GM19025 (cell line): Measurements from ENCODE around the gene PCK2.

Source experiments
- ATAC-seq: cut with Tn5 transposase; IDR thresholded peaks from one replicate; pipeline ENCODE4 v1.9.1; 2021; ENCODE audit warnings: mild to moderate bottlenecking, low read depth, moderate library complexity; ENCODE audit not compliant: unreplicated experiment

Gene PCK2

DNA sequence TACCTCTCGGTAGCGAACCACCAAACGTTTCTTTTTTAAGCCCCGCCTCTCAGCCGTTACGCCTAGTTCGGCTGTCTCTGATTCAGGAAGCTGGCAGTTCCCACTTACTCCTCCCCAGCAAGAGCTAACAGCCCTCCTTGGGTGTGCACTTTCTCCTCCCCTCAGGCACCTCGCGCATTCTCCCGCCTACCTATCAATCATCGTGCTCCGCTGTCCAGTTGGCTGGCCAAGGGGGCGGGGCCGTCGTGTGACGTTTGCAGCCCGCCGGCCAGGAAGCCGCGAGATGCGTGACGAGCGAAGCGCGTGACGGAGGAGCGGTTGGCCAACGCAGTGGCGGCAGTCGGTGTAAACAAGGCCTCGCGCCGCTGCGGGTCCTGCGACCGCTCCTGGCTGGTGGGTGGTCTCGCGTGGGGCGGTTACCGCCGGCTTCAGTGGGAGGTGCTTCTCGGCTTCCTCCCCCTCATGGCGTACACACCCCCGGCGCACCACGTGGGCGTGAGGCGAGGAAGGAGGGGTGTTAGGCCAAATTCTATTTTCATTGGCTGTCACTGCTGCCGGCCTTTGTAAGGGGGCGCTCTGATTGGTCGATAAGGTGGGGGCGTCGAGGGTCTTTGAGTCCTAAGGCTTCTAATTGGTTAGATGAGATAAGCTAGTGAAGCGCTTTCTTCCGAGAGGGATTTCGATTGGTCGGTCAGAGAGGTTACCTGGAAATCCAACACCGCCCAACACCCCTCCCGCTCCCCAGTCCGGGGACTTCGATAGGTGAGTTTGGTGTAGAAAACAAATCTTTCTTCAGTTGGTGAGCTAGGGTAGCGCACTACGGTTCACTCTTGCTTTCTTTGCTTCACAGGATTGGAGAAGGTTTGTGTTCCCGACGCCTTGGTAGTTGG is 20.7 kb downstream of the PCK2 start, which contains the start of the genes DCAF11 and NRL:
TSS of gene DCAF11 (plus strand) at position 246 of the 890 bp plus-strand sequence. CDS start 818 bp downstream, outside the sequence.
TSS of gene NRL (minus strand) at position 418 of the 890 bp plus-strand sequence. CDS start 32,101 bp downstream, outside the sequence.
- ATAC-seq = peak; percentile 77

DNA sequence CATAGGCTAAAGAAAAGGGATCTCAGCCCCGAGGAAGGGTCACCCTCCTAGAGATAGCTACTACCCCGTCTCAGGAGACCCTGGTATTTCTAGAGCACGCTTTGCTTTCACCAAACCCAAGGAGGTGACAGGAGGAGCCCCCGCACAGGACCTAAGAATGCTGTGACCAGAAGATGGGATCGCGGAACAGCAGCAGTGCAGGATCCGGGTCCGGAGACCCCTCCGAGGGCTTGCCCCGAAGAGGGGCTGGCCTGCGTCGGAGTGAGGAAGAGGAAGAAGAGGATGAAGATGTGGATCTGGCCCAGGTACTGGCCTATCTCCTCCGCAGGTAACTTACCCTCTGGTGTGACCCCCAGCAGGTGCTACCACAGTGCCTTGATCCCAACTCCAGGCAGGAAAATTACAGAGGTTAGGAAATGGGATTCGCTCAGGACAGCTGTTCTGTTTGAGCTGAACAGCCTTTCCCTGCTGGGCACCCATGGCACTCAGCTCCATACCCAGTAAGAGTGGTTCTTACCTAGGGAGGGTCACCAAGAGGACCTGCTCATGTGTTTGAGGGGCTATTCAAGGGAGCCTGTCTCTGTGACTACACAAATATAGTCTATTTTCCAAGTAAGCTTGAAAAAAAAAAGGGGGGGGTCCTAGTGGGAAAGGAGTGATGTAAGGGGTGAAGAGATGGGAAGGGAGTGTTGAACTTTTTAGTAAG is 21.5 kb downstream of the PCK2 start:
- ATAC-seq = no peak

DNA sequence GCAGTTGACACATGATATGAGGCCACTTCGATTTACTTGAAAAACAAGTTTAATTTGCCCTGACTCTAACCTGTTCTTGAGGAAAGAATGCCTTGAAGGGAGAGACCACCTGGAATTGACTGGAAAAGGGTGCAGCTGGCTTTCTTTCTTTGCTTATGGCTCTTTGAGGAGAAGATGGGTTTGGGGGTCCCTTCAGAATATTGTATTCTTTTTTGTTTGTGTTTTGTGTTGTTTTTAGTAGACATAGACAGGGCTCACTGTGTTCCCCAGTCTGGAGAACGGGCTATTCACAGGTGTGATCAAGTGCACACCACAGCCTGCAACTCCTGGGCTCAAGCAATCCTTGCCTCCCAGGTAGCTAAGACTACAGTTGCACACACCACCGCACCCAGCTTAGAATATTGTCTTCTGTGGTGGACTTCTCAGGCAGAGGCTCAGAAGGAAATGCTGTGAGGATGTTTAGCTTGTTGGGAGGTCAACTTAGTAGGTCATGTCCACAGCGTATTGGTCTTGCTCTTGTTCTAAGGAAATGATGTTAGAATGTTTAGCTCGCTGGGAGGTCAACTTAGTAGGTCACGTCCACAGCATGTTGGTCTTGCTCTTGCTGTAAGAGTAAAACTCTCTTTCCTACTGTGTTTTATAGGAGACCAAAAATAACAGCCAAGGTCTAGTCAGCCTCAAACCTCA is 22.2 kb downstream of the PCK2 start:
- ATAC-seq = no peak

DNA sequence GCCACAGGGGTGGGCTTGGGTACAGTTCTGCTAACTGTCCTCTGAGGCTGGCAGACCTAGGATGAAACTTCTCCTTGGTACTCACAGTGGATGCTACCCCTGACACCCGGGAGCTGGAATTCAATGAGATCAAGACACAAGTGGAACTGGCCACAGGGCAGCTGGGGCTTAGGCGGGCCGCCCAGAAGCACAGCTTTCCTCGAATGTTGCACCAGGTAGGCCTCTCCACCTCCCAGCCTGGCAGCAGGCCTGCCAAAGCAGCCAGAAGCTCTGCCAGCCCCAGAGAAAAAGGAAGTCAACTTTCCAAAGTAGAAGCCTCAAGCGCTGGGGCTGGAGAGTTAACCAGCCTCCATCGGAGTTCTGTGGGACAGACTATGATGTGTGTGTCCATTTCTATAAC is 23.1 kb downstream of the PCK2 start:
- ATAC-seq = no peak

DNA sequence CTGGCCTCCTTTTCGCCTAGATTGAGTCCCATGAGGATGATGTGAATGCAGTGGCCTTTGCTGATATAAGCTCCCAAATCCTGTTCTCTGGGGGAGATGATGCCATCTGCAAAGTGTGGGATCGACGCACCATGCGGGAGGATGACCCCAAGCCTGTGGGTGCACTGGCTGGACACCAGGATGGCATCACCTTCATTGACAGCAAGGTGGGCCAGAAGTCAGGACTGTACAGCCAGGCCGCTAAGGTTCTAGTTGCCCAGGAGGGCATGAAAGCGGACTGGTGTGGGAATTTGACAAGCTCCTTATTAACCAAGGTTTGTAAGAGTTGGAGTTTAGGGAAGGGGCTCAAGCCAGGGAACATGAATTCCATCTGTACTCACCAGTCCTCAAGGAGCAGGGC is 25.6 kb downstream of the PCK2 start:
- no peak for ATAC-seq

DNA sequence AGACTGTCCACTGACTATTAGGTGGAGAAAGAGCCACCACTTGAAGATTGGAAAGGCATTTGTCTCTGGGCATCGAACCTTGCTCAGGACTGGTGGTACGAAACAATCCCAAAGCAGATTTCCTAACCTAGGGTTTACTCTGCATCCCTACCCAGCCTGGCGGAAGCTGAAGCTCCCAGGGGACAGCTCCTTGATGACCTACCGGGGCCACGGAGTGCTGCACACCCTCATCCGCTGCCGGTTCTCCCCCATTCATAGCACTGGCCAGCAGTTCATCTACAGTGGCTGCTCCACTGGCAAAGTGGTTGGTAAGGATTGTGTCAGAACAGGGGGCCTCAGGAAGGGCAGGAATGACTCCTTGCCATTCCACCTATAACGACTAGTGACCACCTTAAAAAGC is 27.1 kb downstream of the PCK2 start:
- no peak for ATAC-seq

DNA sequence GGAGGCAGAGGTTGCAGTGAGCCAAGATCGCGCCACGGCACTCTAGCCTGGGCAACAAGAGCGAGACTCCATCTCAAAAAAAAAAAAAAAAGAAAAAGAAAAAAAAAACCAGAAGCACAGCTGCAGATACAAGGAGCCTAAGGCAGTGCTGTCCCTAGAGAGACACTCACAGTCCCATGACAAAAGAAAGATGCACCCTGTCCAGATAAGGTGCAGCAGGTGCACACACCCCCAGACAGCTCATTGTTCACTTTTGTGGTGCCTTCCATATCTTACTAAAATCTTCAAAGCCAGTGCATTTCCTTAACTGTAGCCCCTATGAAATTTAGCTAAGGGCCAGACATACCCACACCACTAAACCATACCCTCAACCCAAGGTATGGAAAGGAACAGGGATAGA is 28.3 kb downstream of the PCK2 start:
- no peak for ATAC-seq

DNA sequence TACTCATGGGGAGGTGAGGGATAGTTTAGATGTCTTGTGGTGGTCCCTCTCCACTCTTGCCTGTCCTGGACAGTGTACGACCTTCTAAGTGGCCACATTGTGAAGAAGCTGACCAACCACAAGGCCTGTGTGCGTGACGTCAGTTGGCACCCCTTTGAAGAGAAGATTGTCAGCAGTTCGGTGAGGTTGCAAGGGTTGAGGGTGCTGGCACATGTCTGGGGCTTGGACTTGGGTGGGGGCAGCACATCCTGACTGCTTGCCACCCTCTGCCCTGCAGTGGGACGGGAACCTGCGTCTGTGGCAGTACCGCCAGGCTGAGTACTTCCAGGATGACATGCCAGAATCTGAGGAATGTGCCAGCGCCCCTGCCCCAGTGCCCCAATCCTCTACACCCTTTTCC is 28.8 kb downstream of the PCK2 start:
- ATAC-seq = no peak

DNA sequence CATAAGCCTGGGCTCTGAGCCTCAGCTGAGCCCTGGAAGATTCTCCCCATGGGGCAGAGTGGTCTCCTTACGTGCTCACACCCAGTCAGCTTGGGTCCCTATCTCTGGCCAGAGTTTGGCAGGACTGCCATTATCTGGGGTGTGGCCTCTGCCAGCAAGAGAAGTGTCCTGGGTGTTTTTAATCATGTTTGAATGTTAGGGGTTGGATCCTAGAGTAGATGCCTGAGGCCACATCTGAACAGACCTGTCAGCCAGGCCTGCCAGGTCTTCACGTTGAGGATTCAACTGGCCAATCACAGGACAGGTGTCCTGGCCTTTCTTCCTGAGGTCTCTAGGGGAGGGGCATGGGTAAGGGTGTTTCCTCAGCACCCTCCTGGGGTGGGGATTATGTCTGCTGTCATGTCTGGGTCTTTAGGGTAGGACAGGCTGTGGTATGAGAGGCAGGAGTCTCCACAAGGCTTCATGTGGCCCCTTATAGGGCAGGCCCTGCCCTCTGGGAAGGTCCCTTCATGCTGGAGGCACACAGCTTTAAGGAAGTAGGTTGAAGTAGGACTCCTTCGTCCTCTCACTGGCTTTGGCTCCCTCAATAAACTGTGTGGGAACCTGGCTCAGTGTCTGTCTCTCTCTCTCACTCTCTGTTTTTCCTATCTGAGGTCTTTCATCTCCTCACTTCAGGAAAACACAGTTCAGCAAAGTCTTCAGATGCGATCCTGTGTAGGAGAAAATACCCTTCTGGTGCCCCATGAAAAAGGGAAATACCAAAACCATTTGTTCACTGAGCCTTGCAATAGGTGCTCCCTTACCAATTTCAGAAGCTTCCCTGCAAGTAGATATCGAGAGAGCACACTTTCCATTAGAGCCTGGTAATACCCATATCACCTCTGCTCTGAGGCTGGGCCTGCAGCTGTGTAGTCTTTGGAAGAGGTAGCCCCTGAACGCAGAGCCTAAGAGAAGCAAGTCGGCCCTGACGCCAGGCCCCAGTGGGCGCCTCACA is 29.6 kb downstream of the PCK2 start:
- ATAC-seq = peak; percentile 77

DNA sequence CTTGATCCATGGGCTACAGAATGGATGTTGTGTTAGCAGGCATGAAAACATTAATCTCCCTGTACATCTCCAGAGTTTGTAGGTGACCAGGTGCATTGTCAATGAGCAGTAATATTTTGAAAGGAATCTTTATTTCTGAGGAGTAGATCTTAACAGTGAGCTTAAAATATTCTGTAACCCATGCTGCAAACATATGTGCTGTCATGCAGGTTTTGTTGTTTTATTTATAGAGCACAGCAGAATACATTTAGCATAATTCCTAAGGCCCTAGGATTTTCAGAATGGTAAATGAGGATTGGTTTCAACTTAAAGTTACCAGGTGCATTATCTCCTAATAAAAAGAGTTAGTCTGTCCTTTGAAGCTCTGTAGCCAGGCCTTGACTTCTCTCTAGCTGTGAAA is 32.8 kb downstream of the PCK2 start:
- no peak for ATAC-seq

DNA sequence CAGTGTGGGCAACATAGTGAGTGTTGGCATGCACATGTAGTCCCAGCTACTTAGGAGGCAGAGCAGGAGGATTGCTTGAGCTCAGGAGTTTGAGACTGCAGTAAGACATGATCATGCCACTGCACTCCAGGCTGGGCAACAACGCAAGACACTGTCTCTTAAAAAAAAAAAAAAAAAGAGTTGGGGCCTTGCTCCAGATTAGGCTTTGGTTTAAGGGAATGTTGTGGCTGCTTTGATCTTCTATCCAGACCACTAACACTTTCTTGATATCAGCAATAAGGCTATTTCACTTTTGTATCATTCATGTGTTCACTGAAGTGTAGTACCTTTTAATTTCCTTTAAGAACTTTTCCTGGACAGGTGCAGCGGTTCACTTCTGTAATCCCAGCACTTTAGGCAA is 33.6 kb downstream of the PCK2 start:
- no peak for ATAC-seq

DNA sequence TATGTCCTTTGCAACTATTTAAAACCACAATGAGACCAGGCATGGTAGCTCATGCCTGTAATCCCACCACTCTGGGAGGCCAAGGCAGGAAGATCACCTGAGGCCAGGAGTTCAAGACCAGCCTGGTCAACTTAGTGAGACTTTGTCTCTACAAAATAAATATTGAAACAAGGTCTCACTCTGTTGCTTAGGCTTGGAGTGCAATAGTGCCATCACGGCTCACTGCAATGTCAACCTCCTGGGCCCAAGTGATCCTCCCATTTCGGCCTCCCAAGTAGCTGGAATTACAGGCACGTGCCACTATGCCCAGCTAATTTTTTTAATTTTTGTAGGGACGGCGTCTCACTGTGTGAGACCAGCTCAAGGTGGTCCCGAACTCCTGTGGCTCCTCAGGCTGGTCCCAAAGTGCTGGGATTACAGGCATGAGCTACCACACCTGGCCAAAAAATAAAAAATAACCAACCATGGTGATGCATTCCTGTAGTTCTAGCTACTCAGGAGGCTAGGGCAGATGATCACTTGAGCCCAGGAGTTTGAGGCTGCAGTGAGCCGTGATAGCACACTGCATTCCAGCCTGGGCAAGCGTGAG is 35.4 kb downstream of the PCK2 start:
- ATAC-seq = no peak

DNA sequence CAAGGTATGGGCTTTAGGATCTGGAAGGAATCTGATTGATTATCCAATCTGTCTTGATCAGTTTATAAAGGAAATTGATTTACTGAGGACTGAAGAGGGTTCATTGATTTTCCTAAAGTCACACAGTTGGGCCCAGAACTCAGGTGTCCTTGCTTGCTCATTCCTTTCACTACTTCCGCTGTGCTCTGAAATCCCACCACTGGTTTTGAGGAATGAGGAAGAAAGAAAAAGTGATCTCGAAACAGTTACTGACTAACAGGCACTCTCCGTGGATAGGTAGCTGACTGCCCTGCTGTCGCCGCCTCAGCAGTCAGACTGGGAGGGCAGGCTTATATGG is 36.2 kb downstream of the PCK2 start, which contains the start of gene FITM1:
TSS of gene FITM1 (plus strand) at position 280 of the 337 bp plus-strand sequence. CDS start 905 bp downstream, outside the sequence.
- no peak for ATAC-seq

DNA sequence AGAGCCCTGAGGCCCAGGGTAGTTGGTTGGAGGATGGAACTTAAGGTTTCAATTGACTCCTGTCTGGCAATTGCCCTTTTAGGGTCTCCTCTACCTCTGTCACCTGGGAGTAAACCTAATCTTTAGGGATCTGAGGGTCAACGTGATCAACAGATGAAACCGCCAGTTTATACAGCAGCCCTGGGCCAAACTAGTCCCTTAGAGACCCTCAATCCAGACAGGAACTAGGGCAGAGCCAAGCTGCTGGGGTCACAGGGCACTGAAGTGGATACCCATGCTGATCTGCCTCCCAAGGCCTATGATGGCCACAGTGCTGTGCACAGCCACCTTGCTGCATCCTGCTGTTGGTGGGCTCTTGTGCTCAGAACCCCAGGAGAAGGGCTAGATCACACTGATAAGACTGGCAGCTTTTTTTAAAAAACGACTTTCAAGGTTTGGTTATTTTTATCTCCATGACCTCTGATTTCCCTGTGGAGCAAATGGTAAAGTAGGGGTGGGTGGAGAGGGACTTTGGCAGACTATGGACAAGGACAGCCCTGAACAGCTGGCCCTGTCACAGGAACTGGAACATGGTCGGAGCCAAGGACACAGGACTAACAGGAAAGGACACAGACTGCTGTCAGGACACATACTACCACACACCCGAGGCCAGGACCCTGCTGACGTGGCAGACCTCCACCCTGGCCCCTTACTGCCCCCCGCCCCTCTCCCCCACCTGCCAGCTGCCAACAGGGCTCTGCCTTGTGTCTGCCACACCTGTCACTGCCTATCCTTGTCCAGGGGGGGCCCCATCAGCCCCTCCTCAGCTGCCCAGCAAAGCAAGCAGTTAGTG is 36.8 kb downstream of the PCK2 start:
- ATAC-seq = no peak

DNA sequence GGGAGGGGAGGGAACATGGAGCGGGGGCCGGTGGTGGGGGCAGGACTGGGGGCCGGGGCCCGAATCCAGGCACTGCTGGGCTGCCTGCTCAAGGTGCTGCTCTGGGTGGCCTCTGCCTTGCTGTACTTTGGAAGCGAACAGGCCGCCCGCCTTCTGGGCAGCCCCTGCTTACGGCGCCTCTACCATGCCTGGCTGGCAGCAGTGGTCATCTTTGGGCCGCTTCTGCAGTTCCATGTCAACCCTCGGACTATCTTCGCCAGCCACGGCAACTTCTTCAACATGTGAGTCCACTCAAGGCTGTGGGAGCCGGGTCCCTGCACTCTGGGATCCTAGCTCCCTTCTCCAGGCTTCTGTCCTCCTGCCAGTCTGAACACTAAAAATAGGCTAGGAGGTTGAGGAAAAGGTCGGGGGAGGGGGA is 37.4 kb downstream of the PCK2 start:
- ATAC-seq = no peak

DNA sequence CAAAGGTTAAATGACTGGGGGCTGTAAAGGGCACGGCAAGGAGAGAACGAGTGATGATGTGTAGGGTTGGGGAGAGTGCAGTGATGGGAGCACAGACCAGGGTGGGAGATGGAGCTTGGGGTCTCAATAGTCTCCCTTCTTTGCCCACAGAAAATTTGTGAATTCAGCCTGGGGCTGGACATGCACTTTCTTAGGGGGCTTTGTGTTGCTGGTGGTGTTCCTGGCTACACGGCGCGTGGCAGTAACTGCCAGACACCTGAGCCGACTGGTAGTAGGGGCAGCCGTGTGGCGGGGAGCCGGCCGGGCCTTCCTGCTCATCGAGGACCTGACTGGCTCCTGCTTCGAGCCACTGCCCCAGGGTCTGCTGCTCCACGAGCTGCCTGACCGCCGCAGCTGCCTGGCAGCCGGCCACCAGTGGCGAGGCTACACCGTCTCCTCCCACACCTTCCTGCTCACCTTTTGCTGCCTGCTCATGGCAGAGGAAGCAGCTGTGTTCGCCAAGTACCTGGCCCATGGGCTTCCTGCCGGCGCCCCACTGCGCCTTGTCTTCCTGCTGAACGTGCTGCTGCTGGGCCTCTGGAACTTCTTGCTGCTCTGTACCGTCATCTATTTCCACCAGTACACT is 38.1 kb downstream of the PCK2 start:
- ATAC-seq = no peak

DNA sequence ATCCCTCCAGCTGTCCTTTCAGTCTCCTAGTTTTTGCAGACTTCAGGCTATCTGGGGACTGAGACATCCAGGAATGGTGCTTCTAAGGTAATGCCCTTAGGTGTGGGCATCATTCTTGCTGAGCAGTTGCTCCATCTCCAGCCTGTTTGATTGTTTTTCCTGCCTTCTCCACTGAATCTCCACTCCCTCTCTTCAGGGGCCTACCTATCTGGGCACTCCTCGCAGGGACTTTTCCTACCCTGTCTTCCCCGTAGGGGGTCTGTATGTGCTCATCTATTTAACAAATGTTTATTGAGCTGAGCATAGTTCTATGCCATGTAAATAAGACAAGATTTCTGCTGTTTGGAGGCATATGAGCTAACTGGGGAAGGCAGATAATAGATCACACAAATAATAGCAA is 38.9 kb downstream of the PCK2 start:
- ATAC-seq = no peak

DNA sequence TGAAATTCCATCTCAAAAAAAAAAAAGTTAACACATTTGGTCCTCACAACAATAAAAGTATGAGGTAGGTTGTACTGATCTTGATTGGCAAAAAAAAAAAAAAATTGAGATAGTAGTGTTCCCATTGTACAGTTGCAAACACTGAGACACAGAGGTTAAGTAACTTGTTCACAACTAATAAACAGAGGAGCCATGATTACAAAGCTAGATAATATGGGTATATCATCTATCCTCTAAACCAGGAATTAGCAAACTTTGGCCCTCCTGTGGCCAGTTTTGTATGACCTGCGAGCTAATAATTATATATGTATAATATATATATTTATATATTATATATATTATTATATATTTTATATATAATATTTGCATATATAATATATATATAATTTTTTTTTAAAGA is 39.6 kb downstream of the PCK2 start:
- ATAC-seq = no peak
